Measurements from ENCODE around the gene GMPPB. TPM values are rescaled to one million over a fixed set of nuclear protein-coding genes. Genes with fewer than 3 reads are reported as not detected.

GMPPB gene
- total and polyA plus RNA-seq, 2 donors from 2014 or later = 25.0 to 37.4 TPM

GRCh38 chr3:49759226-49759625 is 35.5 kb upstream of the GMPPB start:
- TF ChIP-seq CTCF (IDR thresholded peaks at IDR 0.05; ENCODE audit: borderline replicate concordance, extremely low read depth, insufficient read depth) = no peak
- FAIRE-seq (no peak), DNase-seq (peak in 2 of 5 donors; percentile 5 to 58)
- Histone ChIP-seq H3K27me3 (ENCODE audit: control insufficient read depth, insufficient read depth, low read length) (no peaks in the 10 kb centered on the region), H3K36me3 (ENCODE audit: control insufficient read depth in 2 of 3, insufficient read depth in 3 of 3, low read length in 3 of 3) (no peaks in the 10 kb centered on the region), H3K9ac (ENCODE audit: low read length in 3 of 3) (no peak overlapping the region), H3K4me3 (ENCODE audit: low read length in 3 of 3) (no peak overlapping the region), H3K4me1 (ENCODE audit: control insufficient read depth in 2 of 3, insufficient read depth in 2 of 3, low read depth in 1 of 3, low read length in 3 of 3) (peaks cover 0 to 4% (median 0%) of the 10 kb centered on the region in 3 donors), H3K9me3 (ENCODE audit: control insufficient read depth in 2 of 3, insufficient read depth in 1 of 3, low read length in 3 of 3) (no peaks in the 10 kb centered on the region), H3K27ac (ENCODE audit: low read depth in 2 of 2, low read length in 2 of 2) (no peak overlapping the region)
- intact Hi-C loops (cut with DNase I) = no loop called here

- Histone ChIP-seq H3K36me3 (ENCODE audit: control insufficient read depth in 2 of 3, insufficient read depth in 3 of 3, low read length in 3 of 3) (no peaks in the 10 kb centered on the region), H3K9me3 (ENCODE audit: control insufficient read depth in 2 of 3, insufficient read depth in 1 of 3, low read length in 3 of 3) (no peaks in the 10 kb centered on the region), H3K27ac (ENCODE audit: low read depth in 2 of 2, low read length in 2 of 2) (no peak overlapping the region), H3K4me3 (ENCODE audit: low read length in 3 of 3) (no peak overlapping the region), H3K9ac (ENCODE audit: low read length in 3 of 3) (no peak overlapping the region), H3K4me1 (ENCODE audit: control insufficient read depth in 2 of 3, insufficient read depth in 2 of 3, low read depth in 1 of 3, low read length in 3 of 3) (peaks cover 0 to 4% (median 0%) of the 10 kb centered on the region in 3 donors), H3K27me3 (ENCODE audit: control insufficient read depth, insufficient read depth, low read length) (no peaks in the 10 kb centered on the region)
- intact Hi-C loops (cut with DNase I) = no loop called here
- DNase-seq (no peak), FAIRE-seq (no peak)
- no peak for TF ChIP-seq CTCF (IDR thresholded peaks at IDR 0.05; ENCODE audit: borderline replicate concordance, extremely low read depth, insufficient read depth)
Measured at GRCh38 chr3:49757197-49757596, 33.4 kb upstream of the GMPPB start.

- H3K4me3 ChIP-seq (ENCODE audit: low read length in 3 of 3) = no peak overlapping the region
- peaks cover 0 to 4% (median 0%) of the 10 kb centered on the region in 3 donors for H3K4me1 ChIP-seq (ENCODE audit: control insufficient read depth in 2 of 3, insufficient read depth in 2 of 3, low read depth in 1 of 3, low read length in 3 of 3)
- FAIRE-seq = no peak
- no peak overlapping the region for H3K9ac ChIP-seq (ENCODE audit: low read length in 3 of 3)
- H3K27ac ChIP-seq (ENCODE audit: low read depth in 2 of 2, low read length in 2 of 2) = no peak overlapping the region
- intact Hi-C loops (cut with DNase I) = no loop called here
- H3K36me3 ChIP-seq (ENCODE audit: control insufficient read depth in 2 of 3, insufficient read depth in 3 of 3, low read length in 3 of 3) = no peaks in the 10 kb centered on the region
- DNase-seq = no peak
- H3K9me3 ChIP-seq (ENCODE audit: control insufficient read depth in 2 of 3, insufficient read depth in 1 of 3, low read length in 3 of 3) = no peaks in the 10 kb centered on the region
- H3K27me3 ChIP-seq (ENCODE audit: control insufficient read depth, insufficient read depth, low read length) = no peaks in the 10 kb centered on the region
- TF ChIP-seq CTCF (IDR thresholded peaks at IDR 0.05; ENCODE audit: borderline replicate concordance, extremely low read depth, insufficient read depth) = no peak
Measured at GRCh38 chr3:49756036-49756435, 32.3 kb upstream of the GMPPB start.

GRCh38 chr3:49754536-49754935 is 30.8 kb upstream of the GMPPB start:
- Histone ChIP-seq H3K36me3 (ENCODE audit: control insufficient read depth in 2 of 3, insufficient read depth in 3 of 3, low read length in 3 of 3) (no peaks in the 10 kb centered on the region), H3K4me3 (ENCODE audit: low read length in 3 of 3) (no peak overlapping the region), H3K27ac (ENCODE audit: low read depth in 2 of 2, low read length in 2 of 2) (no peak overlapping the region), H3K27me3 (ENCODE audit: control insufficient read depth, insufficient read depth, low read length) (no peaks in the 10 kb centered on the region), H3K9me3 (ENCODE audit: control insufficient read depth in 2 of 3, insufficient read depth in 1 of 3, low read length in 3 of 3) (no peaks in the 10 kb centered on the region), H3K9ac (ENCODE audit: low read length in 3 of 3) (no peak overlapping the region), H3K4me1 (ENCODE audit: control insufficient read depth in 2 of 3, insufficient read depth in 2 of 3, low read depth in 1 of 3, low read length in 3 of 3) (peaks cover 0 to 4% (median 0%) of the 10 kb centered on the region in 3 donors)
- FAIRE-seq = no peak
- DNase-seq = no peak
- no peak for TF ChIP-seq CTCF (IDR thresholded peaks at IDR 0.05; ENCODE audit: borderline replicate concordance, extremely low read depth, insufficient read depth)
- intact Hi-C loops (cut with DNase I) = no loop called here
